ENCODE results near the gene DVL2.

GRCh38 chr17:7191571-7192270, 42.6 kb downstream of the DVL2 start:
- TF ChIP-seq CTCF (IDR thresholded peaks at IDR 0.05), result no peak
- no peak for TF ChIP-seq POLR2A (IDR thresholded peaks at IDR 0.05)

Data from esophagus squamous epithelium (tissue), 4 donors.